HG02623 (cell line): ENCODE data around the gene KCNQ5.
"Not testable (repeated sequence)": the region's sequence is repeated elsewhere in the genome, so short reads cannot be mapped to it uniquely, and the experiment has no call there.

Source experiments
- ATAC-seq: cut with Tn5 transposase; IDR thresholded peaks from one replicate; pipeline ENCODE4 v1.9.1; 2021; ENCODE audit warnings: moderate library complexity; ENCODE audit not compliant: unreplicated experiment

KCNQ5 gene

GRCh38 chr6:72944660-72945059 is 322.8 kb downstream of the KCNQ5 start:
- ATAC-seq = no peak

GRCh38 chr6:72946774-72947173 is 324.9 kb downstream of the KCNQ5 start:
- no peak for ATAC-seq

- ATAC-seq = no peak
These were observed 325.7 kb downstream of the KCNQ5 start for GRCh38 chr6:72947534-72947933.

GRCh38 chr6:72948153-72948552 is 326.3 kb downstream of the KCNQ5 start:
- no peak for ATAC-seq

- ATAC-seq = no peak
These were observed 328.4 kb downstream of the KCNQ5 start for GRCh38 chr6:72950114-72950860.

- no peak for ATAC-seq
These were observed 331.2 kb downstream of the KCNQ5 start for GRCh38 chr6:72952808-72953630.

- no peak for ATAC-seq
These were observed 332.1 kb downstream of the KCNQ5 start for GRCh38 chr6:72953971-72954381.

GRCh38 chr6:72954716-72955115 is 332.9 kb downstream of the KCNQ5 start:
- no peak for ATAC-seq

- ATAC-seq = no peak
These were observed 333.8 kb downstream of the KCNQ5 start for GRCh38 chr6:72955666-72956065.

GRCh38 chr6:72956272-72956671 is 334.4 kb downstream of the KCNQ5 start:
- ATAC-seq = no peak

GRCh38 chr6:72959821-72960220 is 338.0 kb downstream of the KCNQ5 start:
- ATAC-seq = no peak

GRCh38 chr6:72963946-72964345 is 342.1 kb downstream of the KCNQ5 start:
- ATAC-seq = no peak

- ATAC-seq = no peak
These were observed 344.9 kb downstream of the KCNQ5 start for GRCh38 chr6:72966628-72967280.

- ATAC-seq = no peak
These were observed 345.5 kb downstream of the KCNQ5 start for GRCh38 chr6:72967329-72967728.

GRCh38 chr6:72968704-72969103 is 346.8 kb downstream of the KCNQ5 start:
- ATAC-seq = no peak

- ATAC-seq = no peak
These were observed 347.8 kb downstream of the KCNQ5 start for GRCh38 chr6:72969666-72970065.

- ATAC-seq = no peak
These were observed 350.7 kb downstream of the KCNQ5 start for GRCh38 chr6:72972579-72972978.

GRCh38 chr6:72974276-72974675 is 352.4 kb downstream of the KCNQ5 start:
- no peak for ATAC-seq

GRCh38 chr6:72975352-72975752 is 353.5 kb downstream of the KCNQ5 start:
- ATAC-seq = no peak

GRCh38 chr6:72976484-72976883 is 354.6 kb downstream of the KCNQ5 start:
- no peak for ATAC-seq

GRCh38 chr6:72977114-72977513 is 355.2 kb downstream of the KCNQ5 start:
- ATAC-seq = peak; percentile 89

- ATAC-seq = not testable (repeated sequence)
These were observed 356.9 kb downstream of the KCNQ5 start for GRCh38 chr6:72978808-72979207.
